Left ventricle myocardium inferior (tissue), 1 donor: ENCODE data around the gene ARL4D. TPM values are rescaled to one million over a fixed set of nuclear protein-coding genes. Genes with fewer than 3 reads are reported as not detected.
A peak's percentile ranks its signal among the peaks of the same experiment; 100 is the strongest.
"Not testable (repeated sequence)": the region's sequence is repeated elsewhere in the genome, so short reads cannot be mapped to it uniquely, and the experiment has no call there.

Experiments
- DNase-seq: peaks from one replicate; pipeline ENCODE4 v3.0.0-alpha.2; 2020
- H3K27ac ChIP-seq: fragments of 200-600 bp; replicated peaks from 2 replicates; pipeline ENCODE4 v1.8.0; 2021
- H3K27me3 ChIP-seq: fragments of 200-600 bp; 2 replicates; pipeline ENCODE4 v1.8.0; 2021; ENCODE audit warnings: low read depth
- H3K36me3 ChIP-seq: fragments of 200-600 bp; 2 replicates; pipeline ENCODE4 v1.8.0; 2021
- H3K4me1 ChIP-seq: fragments of 200-600 bp; 2 replicates; pipeline ENCODE4 v1.8.0; 2021
- H3K4me3 ChIP-seq: fragments of 200-600 bp; 2 replicates; pipeline ENCODE4 v1.8.0; 2021; ENCODE audit warnings: mild to moderate bottlenecking, moderate library complexity
- H3K9me3 ChIP-seq: fragments of 200-600 bp; replicated peaks from 2 replicates; pipeline ENCODE4 v1.8.0; 2021
- CTCF ChIP-seq: fragments of 200-600 bp; IDR thresholded peaks from 2 replicates; pipeline ENCODE4 v1.8.0; 2021; ENCODE audit warnings: antibody characterized with exemption, mild to moderate bottlenecking, borderline replicate concordance
- intact Hi-C: fragments of 100-400 bp; cut with micrococcal nuclease; formaldehyde crosslinking; loops from one replicate; pipeline ENCODE4 v1.11.0; 2022
- total RNA-seq: library from RNA; stranded (reverse); fragmentation: NEBNext Ultra II Directional; extraction: Animal tissue kit (Norgen Biotek cat#: 25700); gene quantifications from one replicate; pipeline ENCODE4 v1.2.1, GENCODE V29; 2021
- donor health status: DM: no; HTN: yes; CAD: no; lungs with severe emphysema.

Gene ARL4D
- total RNA-seq, 1 donor from 2014 or later, result 7.1 TPM

DNA sequence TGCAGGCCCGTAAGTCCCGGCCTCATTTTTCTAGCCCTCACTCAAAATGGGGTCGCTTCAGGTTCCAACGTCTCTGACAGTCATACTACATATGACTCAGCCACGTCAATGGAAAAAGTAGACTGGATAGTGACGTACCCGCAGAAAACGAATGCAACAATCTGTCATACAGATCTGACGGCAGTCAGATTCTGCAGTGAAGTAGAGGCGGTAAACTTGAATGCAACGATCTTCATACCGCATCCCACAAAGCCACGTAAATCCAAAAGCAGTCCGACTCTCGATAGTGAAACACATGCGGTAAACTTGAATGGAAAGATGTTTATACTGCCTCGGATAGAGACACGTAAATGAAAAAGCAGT is 38.4 kb upstream of the ARL4D start:
- peak overlapping the region; percentile 98 for H3K27ac ChIP-seq
- H3K4me1 ChIP-seq, result peaks cover 24% of the 10 kb centered on the region
- TF ChIP-seq CTCF, result no peak
- H3K4me3 ChIP-seq, result peak overlapping the region; percentile 77
- no peaks in the 10 kb centered on the region for H3K36me3 ChIP-seq
- DNase-seq, result no peak
- H3K27me3 ChIP-seq, result no peaks in the 10 kb centered on the region
- intact Hi-C loops, result no loop called here
- no peaks in the 10 kb centered on the region for H3K9me3 ChIP-seq

GRCh38 chr17:43360739-43361505 is 37.9 kb upstream of the ARL4D start:
- intact Hi-C loops, result no loop called here

DNA sequence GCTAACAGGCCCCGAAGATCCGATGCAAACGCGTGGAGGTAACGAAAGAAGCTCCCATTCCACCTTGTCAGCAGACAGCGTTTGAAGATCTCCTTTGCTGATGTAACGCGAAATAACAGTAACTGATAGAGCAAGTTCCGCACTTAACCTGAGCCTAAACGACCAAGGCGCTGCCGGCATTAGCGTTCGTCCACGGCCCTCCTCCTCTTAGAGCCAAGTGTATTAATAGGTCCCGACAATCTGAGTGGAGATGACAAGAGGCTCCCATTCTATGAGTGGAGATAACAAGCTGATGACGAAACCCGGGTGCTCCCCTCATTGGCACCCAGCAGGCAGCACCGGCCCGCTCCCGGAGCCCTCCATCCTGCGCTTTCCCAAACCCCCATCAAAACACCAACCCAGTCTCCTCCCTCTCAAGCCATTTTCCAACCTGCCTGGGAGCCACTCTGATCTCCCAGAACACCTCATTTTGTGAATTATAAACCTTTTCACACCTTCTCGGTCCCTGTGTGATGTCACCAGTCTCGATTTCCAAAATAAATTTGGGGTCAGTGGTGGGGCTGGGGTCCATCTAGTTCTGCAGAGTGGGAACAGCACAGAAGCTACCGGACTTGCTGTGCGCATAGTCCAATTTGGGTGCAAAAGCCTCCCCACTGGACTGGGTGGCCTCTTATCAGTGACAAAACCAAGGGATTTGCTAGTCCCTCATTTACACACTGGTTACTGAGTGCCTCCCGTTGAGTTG is 35.4 kb upstream of the ARL4D start:
- peaks cover 34% of the 10 kb centered on the region for H3K4me1 ChIP-seq
- H3K36me3 ChIP-seq, result no peaks in the 10 kb centered on the region
- TF ChIP-seq CTCF, result no peak
- H3K27me3 ChIP-seq, result no peaks in the 10 kb centered on the region
- no peak overlapping the region for H3K27ac ChIP-seq
- intact Hi-C loops, result no loop called here
- no peak for DNase-seq
- H3K4me3 ChIP-seq, result no peak overlapping the region
- H3K9me3 ChIP-seq, result no peaks in the 10 kb centered on the region

More at GRCh38 chr17:43360739-43361505, 37.9 kb upstream of the ARL4D start:
- Histone ChIP-seq H3K27ac (peak overlapping the region; percentile 98), H3K27me3 (no peaks in the 10 kb centered on the region), H3K36me3 (no peaks in the 10 kb centered on the region), H3K4me1 (peaks cover 24% of the 10 kb centered on the region), H3K9me3 (no peaks in the 10 kb centered on the region), H3K4me3 (peak overlapping the region; percentile 77)
- TF ChIP-seq CTCF, result no peak
- DNase-seq, result peak; percentile 86

GRCh38 chr17:43363926-43364285 is 34.9 kb upstream of the ARL4D start:
- peaks cover 40% of the 10 kb centered on the region for H3K4me1 ChIP-seq
- intact Hi-C loops, result no loop called here
- no peak overlapping the region for H3K4me3 ChIP-seq
- H3K27me3 ChIP-seq, result no peaks in the 10 kb centered on the region
- no peaks in the 10 kb centered on the region for H3K9me3 ChIP-seq
- H3K36me3 ChIP-seq, result no peaks in the 10 kb centered on the region
- no peak for DNase-seq
- H3K27ac ChIP-seq, result no peak overlapping the region
- no peak for TF ChIP-seq CTCF

DNA sequence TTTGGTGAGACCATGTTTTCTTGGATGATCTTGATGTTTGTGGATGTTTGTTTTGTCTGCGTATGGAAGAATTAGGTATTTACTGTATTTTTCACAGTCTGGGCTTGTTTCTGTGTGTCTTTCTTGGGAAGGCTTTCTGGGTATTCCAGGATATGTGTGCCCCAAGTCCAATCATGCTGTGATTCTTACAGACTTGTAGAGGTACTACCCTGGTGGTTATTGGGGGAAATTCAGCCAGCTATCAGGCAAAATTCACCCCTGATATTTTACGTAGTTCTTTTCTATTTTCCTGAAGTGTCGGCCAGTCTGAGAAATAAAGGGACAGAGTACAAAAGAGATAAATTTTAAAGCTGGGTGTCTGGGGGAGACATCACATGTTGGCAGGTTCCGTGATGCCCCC is 33.4 kb upstream of the ARL4D start:
- intact Hi-C loops, result no loop called here
- no peak for TF ChIP-seq CTCF
- Histone ChIP-seq H3K4me3 (no peak overlapping the region), H3K27me3 (no peaks in the 10 kb centered on the region), H3K36me3 (no peaks in the 10 kb centered on the region), H3K4me1 (peaks cover 44% of the 10 kb centered on the region), H3K9me3 (no peaks in the 10 kb centered on the region), H3K27ac (no peak overlapping the region)
- no peak for DNase-seq

- H3K36me3 ChIP-seq, H3K27ac ChIP-seq, H3K4me3 ChIP-seq, DNase-seq, intact Hi-C loops, H3K27me3 ChIP-seq, H3K9me3 ChIP-seq: not testable (repeated sequence)
- peaks cover 44% of the 10 kb centered on the region for H3K4me1 ChIP-seq
Observed at GRCh38 chr17:43365921-43366320, 32.9 kb upstream of the ARL4D start.
